BJ (cell line): ENCODE data around the gene DTNB. TPM values are rescaled to one million over a fixed set of nuclear protein-coding genes. Genes with fewer than 3 reads are reported as not detected.
A peak's percentile ranks its signal among the peaks of the same experiment; 100 is the strongest.
"Not testable (repeated sequence)": the region's sequence is repeated elsewhere in the genome, so short reads cannot be mapped to it uniquely, and the experiment has no call there.

ENCODE experiments used
- CTCF ChIA-PET: fragments of 350-600 bp; formaldehyde crosslinking; extraction: SDS; loops from one replicate; lab custom pipeline; 2021; ENCODE audit warnings: antibody characterized with exemption, inconsistent platforms; lab: Yijun Ruan, JAX
- POLR2A ChIA-PET: fragments of 300-600 bp; sonication (Branson Sonifier 250); formaldehyde crosslinking; extraction: SDS; loops from one replicate; lab custom pipeline; 2021; ENCODE audit warnings: antibody characterized with exemption; lab: Charles Lee
- DNase-seq: peaks from one replicate; pipeline ENCODE4 v3.0.0-alpha.2; 2011; ENCODE audit warnings: low read depth
- H3K27me3 ChIP-seq: 2 replicates; pipeline ENCODE4 v1.6.0; 2011; ENCODE audit warnings: low read length; ENCODE audit not compliant: control insufficient read depth, insufficient read depth
- H3K36me3 ChIP-seq: 2 replicates; pipeline ENCODE4 v1.5.1; 2011; ENCODE audit warnings: low read length; ENCODE audit not compliant: control insufficient read depth, insufficient read depth
- H3K4me3 ChIP-seq: 2 replicates; pipeline ENCODE4 v1.5.1; 2011; ENCODE audit warnings: low read depth, mild to moderate bottlenecking, control low read depth, low read length
- polyA plus RNA-seq: library from polyadenylated mRNA; depleted of rRNA; stranded (reverse); fragments of >200 nt; gene quantifications from 2 replicates; pipeline ENCODE4 v1.2.3, GENCODE V29; 2011
- TF ChIP-seq, protein P1 (sequence below): IDR thresholded peaks from 2 replicates; pipeline ENCODE4 v1.5.1; 2011; ENCODE audit warnings: low read depth, mild to moderate bottlenecking, control low read depth, inconsistent platforms, low read length, moderate library complexity; ENCODE audit not compliant: insufficient read depth

Gene DTNB
- polyA plus RNA-seq, 1 experiment = 7.7 TPM

DNA sequence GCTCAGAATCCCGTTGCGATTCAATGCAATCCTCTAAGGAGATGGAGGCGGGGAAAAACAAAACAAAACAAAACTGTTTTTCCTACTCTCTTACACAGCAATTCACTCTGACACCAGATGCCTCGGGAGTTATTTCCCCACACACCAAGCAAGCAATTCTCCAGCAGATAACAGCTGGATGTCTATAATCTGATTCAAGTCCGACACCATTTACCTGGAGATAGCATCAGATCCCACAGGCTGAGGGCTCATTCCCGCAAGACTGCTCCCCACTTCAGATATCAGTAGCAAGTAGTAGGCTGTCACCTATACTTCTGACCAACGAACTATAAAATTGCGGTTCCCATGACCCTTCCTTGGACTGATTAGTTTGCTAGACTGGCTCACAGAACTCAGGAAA is 58.7 kb downstream of the DTNB start:
- POLR2A ChIA-PET = no interaction called here
- no peak for DNase-seq
- TF ChIP-seq, protein P1, sequence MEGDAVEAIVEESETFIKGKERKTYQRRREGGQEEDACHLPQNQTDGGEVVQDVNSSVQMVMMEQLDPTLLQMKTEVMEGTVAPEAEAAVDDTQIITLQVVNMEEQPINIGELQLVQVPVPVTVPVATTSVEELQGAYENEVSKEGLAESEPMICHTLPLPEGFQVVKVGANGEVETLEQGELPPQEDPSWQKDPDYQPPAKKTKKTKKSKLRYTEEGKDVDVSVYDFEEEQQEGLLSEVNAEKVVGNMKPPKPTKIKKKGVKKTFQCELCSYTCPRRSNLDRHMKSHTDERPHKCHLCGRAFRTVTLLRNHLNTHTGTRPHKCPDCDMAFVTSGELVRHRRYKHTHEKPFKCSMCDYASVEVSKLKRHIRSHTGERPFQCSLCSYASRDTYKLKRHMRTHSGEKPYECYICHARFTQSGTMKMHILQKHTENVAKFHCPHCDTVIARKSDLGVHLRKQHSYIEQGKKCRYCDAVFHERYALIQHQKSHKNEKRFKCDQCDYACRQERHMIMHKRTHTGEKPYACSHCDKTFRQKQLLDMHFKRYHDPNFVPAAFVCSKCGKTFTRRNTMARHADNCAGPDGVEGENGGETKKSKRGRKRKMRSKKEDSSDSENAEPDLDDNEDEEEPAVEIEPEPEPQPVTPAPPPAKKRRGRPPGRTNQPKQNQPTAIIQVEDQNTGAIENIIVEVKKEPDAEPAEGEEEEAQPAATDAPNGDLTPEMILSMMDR = no peak
- Histone ChIP-seq H3K27me3 (no peaks in the 10 kb centered on the region), H3K36me3 (no peaks in the 10 kb centered on the region), H3K4me3 (no peak overlapping the region)
- CTCF ChIA-PET = interaction anchor here (2.1 kb wide), 1 partner anchor 8 kb away, joined by 9 read pairs; no protein-coding TSS in a partner anchor

DNA sequence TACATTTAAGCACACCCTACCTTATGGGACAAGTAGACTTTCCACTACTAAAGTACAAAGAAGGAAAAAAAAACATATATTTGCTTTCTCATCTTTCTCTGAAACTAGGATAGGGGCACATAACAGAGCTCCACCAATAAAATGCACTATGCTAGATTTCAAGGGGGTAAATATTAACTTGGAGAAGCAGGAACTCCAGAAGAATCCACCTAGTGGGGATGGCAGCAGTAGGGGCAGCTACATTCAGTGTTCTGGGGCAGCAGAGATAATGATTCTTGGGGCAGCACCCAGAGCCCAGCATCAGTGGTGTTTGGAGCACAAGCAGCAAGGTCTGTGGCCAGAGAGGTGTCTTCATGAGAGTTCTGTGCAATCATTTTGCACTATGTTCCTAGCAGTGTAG is 64.7 kb downstream of the DTNB start:
- H3K4me3 ChIP-seq = no peak overlapping the region
- DNase-seq = no peak
- H3K36me3 ChIP-seq = no peaks in the 10 kb centered on the region
- ChIA-PET POLR2A (no interaction called here), CTCF (interaction anchor here (0.7 to 4.2 kb wide), 7 partner anchors 9 to 238 kb away, joined by 3 to 58 read pairs (median 4); no protein-coding TSS in a partner anchor)
- H3K27me3 ChIP-seq = no peaks in the 10 kb centered on the region
- TF ChIP-seq, protein P1 = no peak

DNA sequence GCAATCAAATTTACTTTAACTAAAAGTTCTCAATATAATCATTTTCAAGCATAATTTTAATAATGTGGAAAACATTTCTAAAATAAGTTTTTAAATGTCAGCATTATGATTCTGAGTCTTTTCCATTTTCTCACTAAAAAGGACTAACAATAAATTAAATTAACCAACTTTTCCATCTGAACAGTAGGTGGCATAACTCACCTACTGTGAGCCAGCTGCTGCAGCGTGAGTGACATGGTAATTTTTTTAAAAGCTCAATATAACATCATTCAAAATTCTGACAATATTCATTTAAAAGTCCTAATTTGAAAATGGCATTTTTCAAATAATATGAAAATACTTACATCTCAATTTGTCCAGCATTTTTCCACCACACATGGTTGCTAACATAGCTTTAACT is 66.5 kb downstream of the DTNB start:
- Histone ChIP-seq H3K36me3 (no peaks in the 10 kb centered on the region), H3K27me3 (no peaks in the 10 kb centered on the region), H3K4me3 (no peak overlapping the region)
- DNase-seq = no peak
- CTCF ChIA-PET = interaction anchor here (0.6 to 4.2 kb wide), 11 partner anchors 8 to 245 kb away, joined by 3 to 58 read pairs (median 4); no protein-coding TSS in a partner anchor
- POLR2A ChIA-PET = no interaction called here
- TF ChIP-seq, protein P1 = peak; percentile 49

DNA sequence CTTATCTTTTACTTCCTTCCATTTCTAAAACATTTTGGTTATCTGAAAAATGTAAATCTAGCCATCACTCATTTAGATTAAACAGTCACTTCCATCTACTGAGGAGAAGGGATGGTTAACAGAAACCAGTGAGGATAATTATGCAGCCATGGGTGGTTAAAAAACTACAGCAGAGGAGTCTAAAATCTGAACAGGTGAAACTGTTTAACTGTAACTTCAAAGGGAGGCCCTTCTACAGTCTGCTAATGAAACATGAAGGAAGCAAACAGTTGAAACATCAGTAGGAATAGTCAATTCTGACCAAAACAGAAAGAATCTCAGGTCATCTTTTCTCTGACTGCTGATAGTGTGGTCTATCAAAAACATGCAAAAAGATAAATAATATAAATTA is 71.0 kb downstream of the DTNB start:
- CTCF ChIA-PET = interaction anchor here (1.3 kb wide), 1 partner anchor 62 kb away, joined by 3 read pairs; no protein-coding TSS in a partner anchor

DNA sequence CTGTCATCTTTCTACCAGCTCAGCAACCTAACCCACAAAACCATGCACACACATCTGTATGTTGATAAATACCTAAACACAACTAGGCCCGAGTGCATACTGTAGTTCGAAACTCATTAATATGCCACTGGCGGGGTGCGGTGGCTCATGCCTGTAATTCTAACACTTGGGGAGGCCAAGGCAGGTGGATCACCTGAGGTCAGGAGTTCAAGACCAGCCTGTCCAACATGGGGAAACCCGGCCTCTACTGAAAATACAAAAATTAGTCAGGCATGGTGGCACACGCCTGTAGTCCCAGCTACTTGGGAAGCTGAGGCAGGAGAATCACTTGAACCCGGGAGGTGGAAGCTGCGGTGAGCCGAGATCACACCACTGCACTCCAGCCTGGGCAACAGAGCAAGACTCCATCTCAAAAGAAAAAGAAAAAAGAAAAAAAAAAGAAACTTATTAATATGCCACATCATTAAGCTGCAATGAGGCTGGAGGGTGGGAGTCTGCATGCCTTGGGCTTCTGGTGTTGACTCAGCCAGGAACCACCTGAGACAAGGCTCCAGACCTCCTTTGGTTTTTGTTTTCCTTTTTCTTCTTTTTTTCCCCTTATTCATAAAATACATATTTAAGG is 71.6 kb downstream of the DTNB start:
- H3K36me3 ChIP-seq, H3K4me3 ChIP-seq, POLR2A ChIA-PET, H3K27me3 ChIP-seq, DNase-seq: not testable (repeated sequence)
- CTCF ChIA-PET = interaction anchor here (1.3 kb wide), 1 partner anchor 63 kb away, joined by 3 read pairs; no protein-coding TSS in a partner anchor

More for the DNA sequence above, 71.0 kb downstream of the DTNB start:
- Histone ChIP-seq H3K36me3 (no peaks in the 10 kb centered on the region), H3K4me3 (no peak overlapping the region), H3K27me3 (no peaks in the 10 kb centered on the region)
- no peak for DNase-seq
- TF ChIP-seq, protein P1 = no peak
- POLR2A ChIA-PET = no interaction called here

- TF ChIP-seq, protein P1 = no peak
- no peaks in the 10 kb centered on the region for H3K36me3 ChIP-seq
- no peaks in the 10 kb centered on the region for H3K27me3 ChIP-seq
- ChIA-PET POLR2A (no interaction called here), CTCF (interaction anchor here (1.1 to 2.1 kb wide), 2 partner anchors 9 to 11 kb away, joined by 4 to 7 read pairs; no protein-coding TSS in a partner anchor)
- DNase-seq = no peak
- H3K4me3 ChIP-seq = no peak overlapping the region
Measured at GRCh38 chr2:25598911-25599310, 74.5 kb downstream of the DTNB start.
